NCI-H1694 (cell line): ENCODE measurements around the gene SPDYE16.
"Not testable (repeated sequence)": the region's sequence is repeated elsewhere in the genome, so short reads cannot be mapped to it uniquely, and the experiment has no call there.

Source experiments
- DNase-seq: peaks from one replicate; lab custom pipeline; 2025; lab: John Stamatoyannopoulos, UW

SPDYE16 gene

DNA sequence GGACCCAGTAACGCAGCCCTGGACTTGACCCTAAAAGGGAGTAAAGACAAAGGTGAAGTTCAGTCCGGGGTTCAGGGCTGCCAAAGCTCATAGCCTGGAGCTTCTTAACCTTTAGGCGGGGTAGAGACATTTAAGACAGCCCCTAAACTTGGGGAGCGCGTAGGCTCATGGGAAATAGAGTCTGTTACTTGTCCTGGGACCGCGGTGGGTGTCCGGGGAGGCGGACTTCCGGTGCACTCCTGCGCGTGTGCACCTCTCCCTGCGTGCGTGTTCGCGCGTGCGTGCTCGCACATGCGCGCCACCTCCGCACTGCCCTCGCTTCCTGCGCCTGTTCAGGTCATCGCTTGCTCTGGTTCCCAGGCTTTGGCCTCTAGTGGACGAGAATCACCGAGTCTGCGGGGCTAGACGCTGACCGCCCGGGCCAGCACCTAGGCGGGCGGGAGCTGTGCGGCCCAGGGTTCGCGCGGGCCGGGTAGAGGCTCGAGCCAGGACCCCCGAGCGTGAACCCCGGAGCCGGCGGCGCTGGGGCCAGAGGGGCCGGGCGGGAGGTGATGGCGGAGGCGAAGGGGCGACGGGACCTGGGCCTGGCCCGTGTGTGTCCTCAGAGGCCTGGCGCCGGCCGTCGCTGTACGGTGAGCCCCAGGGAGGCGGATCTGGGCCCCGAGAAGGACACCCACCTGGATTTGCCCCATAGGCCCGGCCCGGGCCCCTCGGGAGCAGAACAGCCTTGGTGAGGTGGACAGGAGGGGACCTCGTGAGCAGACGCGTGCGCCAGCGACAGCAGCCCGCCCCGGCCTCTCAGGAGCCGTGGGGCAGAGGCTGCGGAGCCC lies 6.1 kb upstream of the SPDYE16 start:
- peak; percentile 78 for DNase-seq

DNA sequence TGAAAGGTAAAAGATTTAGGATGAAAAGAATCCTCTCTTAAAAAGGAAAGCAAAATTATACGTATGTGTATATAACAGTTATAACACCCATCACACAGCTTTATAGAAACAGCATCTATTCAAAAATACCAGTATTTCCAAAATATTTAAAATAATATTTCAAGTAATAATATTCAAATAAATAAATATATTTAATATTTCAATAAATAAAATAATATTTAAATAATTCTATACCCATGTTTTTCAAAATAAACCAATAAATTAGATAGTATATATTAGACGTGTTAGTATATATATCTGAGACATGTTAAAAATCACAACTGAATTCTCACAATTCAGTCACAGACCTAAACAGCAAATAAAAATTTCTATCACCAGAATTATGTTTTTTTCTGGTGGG lies 11.5 kb downstream of the SPDYE16 start:
- not testable (repeated sequence) for DNase-seq

DNA sequence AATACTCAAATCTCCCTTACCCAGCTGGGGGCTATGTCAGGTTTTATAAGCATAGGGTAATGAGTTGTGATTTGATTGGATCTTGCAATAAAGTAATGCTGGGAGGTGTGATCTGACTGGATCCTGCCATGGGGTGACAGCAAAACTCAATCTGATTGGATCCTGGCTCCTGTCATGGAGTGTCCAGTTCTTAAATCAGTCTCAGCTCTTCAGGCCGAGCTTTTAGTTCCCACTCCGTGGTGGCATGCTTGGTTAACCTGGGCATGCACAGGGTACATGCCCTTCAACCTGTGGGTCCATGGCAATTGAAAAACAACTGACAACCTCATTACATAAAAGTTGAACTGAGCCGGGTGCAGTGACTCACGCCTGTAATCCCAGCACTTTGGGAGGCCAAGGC lies 16.9 kb downstream of the SPDYE16 start:
- not testable (repeated sequence) for DNase-seq

DNA sequence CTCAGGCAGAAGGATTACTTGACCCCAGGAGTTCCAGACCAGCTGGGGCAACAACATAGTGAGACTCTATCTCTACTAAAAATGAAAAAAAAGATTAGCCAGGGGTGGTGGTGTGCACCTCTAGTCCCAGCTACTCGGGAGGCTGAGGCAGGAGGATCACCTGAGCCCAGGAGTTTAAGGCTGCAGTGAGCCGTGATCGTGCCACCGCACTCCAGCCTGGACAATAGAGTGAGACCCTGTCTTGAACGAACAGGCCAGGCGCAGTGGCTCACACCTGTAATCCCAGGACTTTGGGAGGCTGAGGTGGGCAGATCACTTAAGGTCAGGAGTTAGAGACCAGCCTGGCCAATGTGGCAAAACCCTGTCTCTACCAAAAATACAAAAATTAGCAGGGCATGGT lies 26.2 kb downstream of the SPDYE16 start:
- DNase-seq = not testable (repeated sequence)

DNA sequence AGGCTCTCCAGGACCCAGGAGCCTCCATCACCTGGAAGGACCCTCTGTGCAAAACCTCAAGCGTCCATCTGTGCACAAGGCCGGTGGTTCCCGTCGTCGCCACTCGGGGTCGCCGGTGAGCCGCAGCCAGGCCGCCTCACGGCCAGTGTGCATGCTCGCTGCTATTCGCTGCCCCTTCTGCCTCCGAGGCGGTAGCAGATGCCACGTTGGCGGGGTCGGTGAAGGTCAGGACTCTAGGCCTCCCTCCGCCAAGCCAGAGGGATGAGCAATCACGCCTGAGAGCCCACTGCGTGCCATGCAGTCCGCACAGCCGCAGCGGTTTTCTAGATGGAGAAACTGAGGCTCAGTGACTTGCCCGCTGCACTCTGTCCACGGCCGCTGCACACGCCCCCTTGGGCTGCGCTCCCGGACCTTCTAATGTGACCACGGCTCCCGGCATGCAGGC lies 27.1 kb downstream of the SPDYE16 start:
- no peak for DNase-seq

DNA sequence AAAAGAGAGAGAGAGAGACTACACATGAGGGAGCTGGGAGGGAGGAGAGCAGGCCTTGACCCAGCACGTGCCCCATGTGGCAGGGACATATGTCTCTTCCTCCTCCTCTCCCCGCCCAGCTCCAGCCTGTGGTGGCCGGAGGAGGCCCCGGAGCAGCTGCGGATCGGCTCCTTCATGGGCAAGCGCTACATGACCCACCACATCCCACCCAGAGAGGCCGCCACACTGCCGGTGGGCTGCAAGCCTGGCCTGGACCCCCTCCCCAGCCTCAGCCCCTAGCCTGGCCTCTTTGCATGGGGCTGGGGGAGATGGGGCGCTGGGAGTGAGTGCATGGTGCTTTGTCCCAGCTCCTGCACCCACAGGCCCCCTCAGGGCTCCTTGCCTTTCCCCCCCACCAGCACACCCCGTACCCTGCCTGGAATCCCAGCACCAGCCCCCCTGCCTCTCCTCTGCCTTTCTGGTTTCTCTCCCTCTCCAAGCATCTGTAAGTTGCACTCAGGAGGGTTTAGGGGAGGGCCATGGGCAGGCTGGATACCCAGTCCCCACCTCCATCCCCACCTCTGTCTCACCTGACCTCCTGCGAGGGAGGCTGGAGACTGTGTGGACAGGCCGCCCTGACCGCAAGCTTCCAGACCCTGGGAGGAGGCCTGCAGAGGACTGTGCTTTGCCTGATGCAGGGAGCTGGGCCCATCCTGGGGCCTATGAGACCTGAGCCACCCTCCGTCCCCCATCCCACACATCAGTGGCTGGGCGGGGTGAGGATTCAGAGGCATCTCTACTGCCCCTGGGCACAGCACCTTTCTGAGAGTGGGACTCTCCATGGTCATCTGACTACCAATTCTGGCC lies 27.9 kb downstream of the SPDYE16 start:
- no peak for DNase-seq

DNA sequence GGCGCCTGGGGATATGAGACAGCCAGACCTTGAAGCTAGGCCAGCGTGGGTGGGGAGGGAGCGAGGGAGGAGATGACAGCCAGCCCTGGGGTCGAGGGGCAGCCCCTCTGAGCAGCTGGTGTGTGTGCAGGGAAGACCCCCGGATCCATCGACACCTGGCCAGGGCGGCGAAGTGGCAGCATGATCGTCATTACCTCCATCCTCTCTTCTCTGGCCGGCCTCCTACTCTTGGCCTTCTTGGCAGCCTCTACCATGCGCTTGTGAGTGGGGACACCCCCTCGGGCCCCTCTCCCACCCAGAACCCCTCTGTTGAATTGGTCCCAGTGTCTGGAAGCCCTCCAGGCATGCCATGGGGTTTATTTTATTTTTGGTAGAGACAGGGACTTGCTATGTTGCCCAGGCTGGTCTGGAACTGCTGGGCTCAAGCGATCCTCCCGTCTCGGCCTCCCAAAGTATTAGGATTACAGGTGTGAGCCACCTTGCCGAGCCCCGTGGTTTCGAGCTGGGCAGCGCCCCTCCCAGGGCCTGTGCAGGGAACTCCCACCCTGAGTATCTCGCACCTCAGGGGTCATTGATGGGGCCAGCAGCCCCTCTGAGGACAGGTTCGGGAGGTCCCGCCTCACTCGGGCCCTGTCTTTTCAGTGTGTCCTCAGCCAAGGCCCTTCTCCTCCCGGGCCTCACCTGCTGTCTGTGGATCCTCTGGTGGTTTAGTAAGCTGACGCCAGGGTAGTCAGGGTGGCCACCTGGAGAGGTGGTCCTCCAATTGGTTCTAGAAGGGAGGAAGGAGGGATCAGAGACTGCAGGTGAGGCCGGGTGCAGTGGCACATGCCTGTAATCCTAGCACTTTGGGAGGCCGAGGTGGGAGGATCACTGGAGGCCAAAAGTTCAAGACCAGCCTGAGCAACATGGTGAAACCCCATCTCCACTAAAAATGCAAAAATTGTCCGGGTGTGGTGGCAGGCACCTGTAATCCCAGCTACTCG lies 29.0 kb downstream of the SPDYE16 start:
- DNase-seq = no peak

DNA sequence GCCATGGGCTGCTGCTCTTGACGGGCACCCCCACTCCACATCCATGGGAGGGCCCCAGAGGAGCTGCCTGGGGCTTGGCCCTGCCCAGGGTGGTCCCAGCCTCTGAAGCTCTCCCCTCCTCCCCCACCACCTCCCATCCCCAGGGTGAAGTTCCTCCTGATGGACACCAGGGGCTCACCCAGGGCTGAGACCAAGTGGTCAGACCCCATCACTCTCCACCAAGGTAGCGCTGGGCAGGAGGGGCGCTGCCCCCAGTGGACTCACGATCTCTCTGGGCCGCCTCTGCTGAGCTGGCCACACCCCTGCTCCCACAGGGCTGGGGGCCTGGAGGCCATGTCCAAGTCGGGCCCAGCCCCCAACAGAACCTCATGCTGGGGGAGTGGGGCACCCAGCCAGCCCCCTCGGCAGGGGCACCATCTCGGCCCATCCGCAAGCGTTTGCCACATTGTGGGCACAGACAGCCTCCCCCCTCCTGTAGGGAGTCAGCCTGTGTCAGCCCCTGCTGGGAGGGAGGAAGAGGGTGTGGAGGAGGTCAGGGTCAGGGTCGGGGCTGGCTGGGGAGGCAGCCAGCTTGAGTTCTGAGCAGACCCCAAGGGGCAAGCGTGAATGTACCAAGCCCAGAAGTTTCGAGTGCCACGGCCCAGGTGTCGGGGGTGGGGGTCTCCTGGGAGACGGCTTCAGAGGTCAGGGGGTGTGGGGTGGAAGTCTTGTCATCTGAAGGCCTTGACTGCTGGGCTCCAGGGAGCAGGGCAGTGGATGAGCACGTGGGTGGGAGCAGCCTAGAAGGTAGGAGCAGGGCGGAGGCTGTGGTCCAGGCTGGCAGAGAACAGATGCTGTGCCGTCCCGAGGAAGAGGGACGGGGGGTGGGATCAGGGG lies 29.9 kb downstream of the SPDYE16 start:
- no peak for DNase-seq

DNA sequence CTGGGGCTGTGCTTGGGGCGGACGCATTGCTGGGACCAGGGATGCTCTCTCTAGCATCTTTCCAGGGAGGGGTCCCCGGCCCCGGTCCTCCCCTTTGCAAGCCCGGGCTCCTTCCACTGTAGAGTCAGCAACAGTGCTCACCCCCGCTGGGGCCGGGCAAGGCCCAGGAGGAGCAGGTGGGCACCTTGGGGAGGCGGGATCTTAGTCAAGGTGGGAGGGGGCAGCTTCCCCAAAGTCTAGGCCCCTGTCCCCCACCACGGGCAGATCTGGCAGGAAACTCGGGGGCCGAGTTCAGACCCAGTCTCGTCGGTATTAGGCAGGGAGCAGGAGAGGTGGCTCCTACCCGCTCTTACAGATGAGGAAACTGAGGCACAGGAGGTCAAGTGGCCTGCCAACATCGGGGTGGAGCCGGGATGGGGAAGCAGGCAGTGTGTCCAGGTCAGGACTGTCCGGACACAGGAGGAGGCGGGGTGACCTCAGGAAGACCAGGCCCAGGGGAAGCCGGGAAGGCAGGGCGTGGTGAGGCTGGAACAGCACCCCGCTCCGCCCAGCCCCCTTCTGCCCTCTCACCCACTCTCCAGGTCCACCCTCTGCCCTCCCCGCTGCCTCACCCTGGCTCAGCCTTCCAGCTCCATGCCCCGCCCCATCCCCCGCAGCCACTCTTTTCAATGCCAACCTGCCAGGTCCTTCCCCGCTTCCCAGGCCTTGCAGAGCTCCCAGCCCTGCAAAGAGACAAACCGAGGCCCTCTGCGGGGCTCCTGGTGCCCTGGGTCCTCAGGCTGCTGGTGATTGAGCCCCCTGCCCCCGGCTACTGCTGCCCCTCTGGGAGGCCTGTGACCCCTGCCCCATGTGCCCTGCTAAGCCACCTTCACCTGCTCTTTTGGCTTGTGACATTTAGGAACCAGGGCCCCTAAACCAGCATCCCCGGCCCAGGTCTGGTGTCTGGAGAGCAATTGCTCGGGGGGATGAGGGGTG lies 30.9 kb downstream of the SPDYE16 start:
- not testable (repeated sequence) for DNase-seq

DNA sequence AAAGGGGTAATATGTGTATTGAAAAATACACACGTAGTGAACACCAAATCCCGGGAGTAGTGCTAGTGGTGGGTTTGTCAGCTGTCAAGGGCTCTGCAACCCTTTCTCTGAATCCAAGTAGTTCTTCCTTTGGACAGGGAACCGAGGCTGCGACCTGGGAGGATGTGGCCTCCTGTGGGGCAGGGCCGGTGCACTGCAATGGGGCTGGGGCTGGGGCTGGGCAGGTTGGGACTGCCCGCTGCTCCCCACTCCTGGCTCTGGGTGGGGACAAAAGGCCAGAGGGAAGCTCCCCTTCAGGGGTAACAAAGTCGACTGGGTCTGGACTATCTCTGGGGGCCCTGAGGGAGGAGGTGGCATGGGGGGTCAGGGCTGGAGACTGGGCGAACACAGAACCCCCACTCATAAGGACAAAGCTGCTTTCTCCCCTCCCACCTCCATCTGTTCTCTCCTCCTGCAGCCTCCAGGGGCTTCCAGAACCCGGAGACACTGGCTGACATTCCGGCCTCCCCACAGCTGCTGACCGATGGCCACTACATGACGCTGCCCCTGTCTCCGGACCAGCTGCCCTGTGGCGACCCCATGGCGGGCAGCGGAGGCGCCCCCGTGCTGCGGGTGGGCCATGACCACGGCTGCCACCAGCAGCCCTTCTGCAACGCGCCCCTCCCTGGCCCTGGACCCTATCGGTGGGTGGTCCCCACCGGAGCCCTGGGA lies 31.7 kb downstream of the SPDYE16 start:
- DNase-seq = not testable (repeated sequence)

DNA sequence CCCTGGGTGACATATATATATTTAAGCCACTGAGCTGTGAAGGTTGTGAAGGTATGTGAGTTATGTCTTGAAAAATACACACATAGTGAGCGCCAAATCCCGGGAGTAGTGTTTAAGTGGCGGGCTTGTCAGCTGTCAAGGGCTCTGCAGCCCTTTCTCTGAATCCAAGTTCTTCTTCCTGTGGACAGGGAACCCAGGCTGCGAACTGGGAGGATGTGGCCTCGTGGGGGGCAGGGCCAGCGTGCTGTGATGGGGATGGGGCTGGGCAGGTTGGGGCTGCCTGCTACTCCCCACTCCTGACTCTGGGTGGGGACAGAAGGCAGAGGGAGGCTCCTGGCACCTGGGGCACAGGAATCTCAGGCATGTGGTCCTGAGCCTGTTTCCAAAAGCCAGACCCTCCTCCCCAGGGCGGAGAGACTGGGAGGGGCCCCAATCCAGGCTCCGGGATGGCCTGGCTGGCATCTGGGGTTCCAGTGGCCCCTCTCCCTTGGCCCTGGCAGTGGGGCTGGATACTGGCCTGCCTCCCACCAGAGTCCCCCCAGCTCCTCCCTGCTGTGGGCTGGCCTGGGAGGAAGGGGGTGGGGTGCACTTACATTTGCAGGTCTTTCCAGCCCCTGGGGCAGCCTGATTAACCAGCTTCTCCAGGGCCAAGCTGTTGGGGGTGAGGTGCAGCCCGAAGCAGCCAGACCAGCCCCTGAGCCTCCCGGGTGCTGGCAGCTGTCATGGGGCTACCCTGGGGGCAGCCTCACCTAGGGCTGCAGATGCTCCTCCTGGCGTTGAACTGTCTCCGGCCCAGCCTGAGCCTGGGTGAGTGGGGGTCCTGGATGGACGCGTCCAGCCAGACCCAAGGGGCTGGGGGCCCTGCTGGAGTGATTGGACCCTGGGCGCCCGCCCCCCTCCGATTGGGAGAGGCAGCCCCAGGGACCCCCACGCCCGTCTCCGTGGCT lies 32.9 kb downstream of the SPDYE16 start, which contains the start of gene UPK3B:
TSS of gene UPK3B (plus strand) at position 622 of the 947 bp plus-strand sequence. CDS start at position 723, 101 bp downstream.
- DNase-seq = no peak

DNA sequence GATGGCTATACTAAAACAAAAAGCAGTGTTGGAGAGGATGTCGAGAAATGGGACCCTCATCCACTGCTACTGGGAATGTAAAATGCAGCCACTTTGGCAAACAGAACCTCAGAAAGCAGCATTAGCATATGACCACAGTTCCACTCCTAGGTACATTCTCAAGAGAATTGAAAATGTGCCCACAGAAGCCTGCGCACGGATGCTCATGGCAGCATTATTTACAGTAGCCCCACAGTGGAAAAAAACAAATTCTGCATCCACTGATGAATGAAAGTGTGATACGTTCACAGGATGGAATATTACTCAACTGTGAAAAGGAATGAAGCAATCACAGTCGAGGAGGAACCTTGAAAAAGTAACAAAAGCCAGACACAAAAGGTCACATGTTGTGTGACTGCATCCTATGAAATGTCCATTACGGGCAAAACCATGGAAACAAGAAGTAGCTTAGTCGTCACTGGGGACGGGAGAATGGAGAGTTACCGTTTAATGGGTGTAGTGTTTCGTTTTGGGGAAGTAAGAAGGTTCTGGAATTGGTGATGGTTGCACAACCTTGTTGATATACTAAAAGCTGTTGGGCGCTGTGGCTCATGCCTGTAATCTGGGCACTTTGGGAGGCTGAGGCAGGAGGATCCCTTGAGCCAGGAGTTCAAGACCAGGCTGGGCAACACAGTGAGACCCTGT lies 35.2 kb downstream of the SPDYE16 start:
- DNase-seq = no peak

DNA sequence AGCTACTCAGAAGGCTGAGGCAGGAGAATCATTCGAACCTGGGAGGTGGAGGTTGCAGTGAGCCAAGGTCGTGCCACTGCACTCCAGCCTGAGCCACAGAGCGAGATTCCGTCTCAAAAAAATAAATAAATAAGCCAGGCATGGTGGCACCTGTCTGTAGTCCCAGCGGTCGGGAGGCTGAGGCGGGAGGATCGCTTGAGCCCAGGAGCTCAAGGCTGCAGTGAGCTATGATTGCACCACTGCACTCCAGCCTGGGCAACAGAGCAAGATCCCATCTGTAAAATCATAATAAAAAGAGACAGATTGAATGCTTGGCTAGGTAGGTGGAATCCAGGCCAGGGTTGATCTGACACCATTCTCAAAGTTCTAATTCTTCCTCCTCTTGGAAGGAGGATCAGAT lies 36.5 kb downstream of the SPDYE16 start:
- not testable (repeated sequence) for DNase-seq

DNA sequence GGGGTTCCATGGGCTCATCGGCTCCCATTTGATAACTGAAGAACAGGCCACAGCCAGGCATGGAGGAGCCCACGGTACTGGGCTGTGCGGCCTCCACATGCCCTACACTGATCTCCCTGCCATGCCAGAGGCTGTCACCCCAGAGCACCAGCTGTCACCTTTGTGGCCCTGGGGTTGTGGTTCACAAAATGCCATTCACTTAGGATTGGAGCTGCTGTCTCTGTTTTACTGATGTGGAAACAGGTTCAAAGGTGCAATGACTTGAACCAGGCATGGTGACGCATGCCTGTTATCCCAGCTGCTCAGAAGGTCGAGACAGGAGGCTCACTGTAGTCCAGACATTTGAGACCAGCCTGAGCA lies 37.0 kb downstream of the SPDYE16 start:
- DNase-seq = no peak

DNA sequence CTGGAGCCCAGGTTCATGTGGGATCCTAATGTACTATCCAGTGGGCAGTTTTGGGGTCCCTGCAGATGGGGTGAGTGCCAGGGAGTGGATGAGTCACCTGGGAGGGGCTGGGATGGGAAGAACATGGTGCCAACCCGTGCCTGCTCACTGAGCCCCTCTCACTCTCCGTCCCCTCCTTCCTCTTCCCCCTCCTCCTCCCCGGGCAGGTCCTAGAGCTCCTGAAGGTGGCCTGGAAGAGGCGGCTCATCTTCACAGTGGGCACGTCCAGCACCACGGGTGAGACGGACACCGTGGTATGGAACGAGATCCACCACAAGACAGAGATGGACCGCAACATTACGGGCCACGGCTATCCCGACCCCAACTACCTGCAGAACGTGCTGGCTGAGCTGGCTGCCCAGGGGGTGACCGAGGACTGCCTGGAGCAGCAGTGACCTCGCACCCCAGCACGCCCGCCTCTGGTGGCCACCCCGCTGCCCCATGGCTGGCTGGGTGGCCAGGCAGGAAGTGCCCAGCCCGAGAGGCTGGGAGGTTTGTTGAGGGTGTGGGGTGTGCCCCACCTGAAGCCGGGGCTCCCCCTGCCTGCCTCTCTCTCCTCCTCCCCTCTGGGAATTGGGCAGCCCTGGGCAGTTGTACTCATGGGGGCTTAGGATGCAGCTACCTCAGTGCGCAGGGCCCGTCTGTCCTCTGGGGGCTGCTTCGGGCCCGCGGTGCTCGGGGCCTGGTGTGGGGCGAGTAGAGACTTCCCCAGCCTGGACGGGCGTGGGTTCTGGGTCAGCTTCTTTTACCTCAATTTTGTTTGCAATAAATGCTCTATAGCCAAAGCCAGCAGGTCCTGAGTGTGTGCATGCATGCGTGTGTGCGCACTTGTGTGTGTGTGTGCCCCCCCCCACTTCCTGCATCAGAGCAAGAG lies 37.7 kb downstream of the SPDYE16 start:
- DNase-seq = no peak
